DOHH2 (cell line): ENCODE data around the gene SF3A2.
A peak's percentile ranks its signal among the peaks of the same experiment; 100 is the strongest.

Source experiments
- H3F3A ChIP-seq: fragments of 200-600 bp; sonication (generic), shearing (Covaris generic); 2 replicates; pipeline ENCODE4 v1.6.0; 2016; ENCODE audit warnings: antibody characterized with exemption, mild to moderate bottlenecking; ENCODE audit not compliant: control insufficient read depth, insufficient read depth
- H3K27ac ChIP-seq: fragments of 200-600 bp; sonication (generic); 2 replicates; pipeline ENCODE4 v1.5.1; 2014; ENCODE audit warnings: low read depth, mild to moderate bottlenecking, low read length, moderate library complexity
- H3K27me3 ChIP-seq: fragments of 200-600 bp; sonication (generic); 2 replicates; pipeline ENCODE4 v1.6.1; 2014; ENCODE audit warnings: mild to moderate bottlenecking, low read length, mixed read lengths; ENCODE audit not compliant: control insufficient read depth
- H3K36me3 ChIP-seq: fragments of 200-600 bp; sonication (generic); 2 replicates; pipeline ENCODE4 v1.6.1; 2014; ENCODE audit warnings: mild to moderate bottlenecking, low read length, moderate library complexity, mixed read lengths; ENCODE audit not compliant: control insufficient read depth
- H3K4me1 ChIP-seq: fragments of 200-600 bp; sonication (generic); 2 replicates; pipeline ENCODE4 v1.6.1; 2014; ENCODE audit warnings: mild to moderate bottlenecking, low read length, mixed read lengths; ENCODE audit not compliant: control insufficient read depth
- H3K4me2 ChIP-seq: fragments of 200-600 bp; sonication (generic); 2 replicates; pipeline ENCODE4 v1.6.0; 2014; ENCODE audit warnings: mild to moderate bottlenecking, low read length, moderate library complexity
- H3K4me3 ChIP-seq: fragments of 200-600 bp; sonication (generic); 2 replicates; pipeline ENCODE4 v1.5.1; 2014; ENCODE audit warnings: mild to moderate bottlenecking, low read length, mixed read lengths
- H3K79me2 ChIP-seq: fragments of 200-600 bp; sonication (generic); 2 replicates; pipeline ENCODE4 v1.6.1; 2014; ENCODE audit warnings: mild to moderate bottlenecking, low read length, mixed read lengths; ENCODE audit not compliant: control insufficient read depth
- H3K9me2 ChIP-seq: fragments of 200-600 bp; sonication (generic); replicated peaks from 2 replicates; pipeline ENCODE4 v1.6.1; 2014; ENCODE audit warnings: mild to moderate bottlenecking, low read length, mixed read lengths; ENCODE audit not compliant: control insufficient read depth
- H3K9me3 ChIP-seq: fragments of 200-600 bp; sonication (generic); 2 replicates; pipeline ENCODE4 v1.6.1; 2014; ENCODE audit warnings: antibody characterized with exemption, low read length, mixed read lengths; ENCODE audit not compliant: control insufficient read depth, insufficient read depth
- H4K20me1 ChIP-seq: fragments of 200-600 bp; sonication (generic); 2 replicates; pipeline ENCODE4 v1.6.0; 2014; ENCODE audit warnings: low read depth, mild to moderate bottlenecking, antibody characterized with exemption, low read length, moderate library complexity; ENCODE audit not compliant: control insufficient read depth, insufficient read depth
- CTCF ChIP-seq: fragments of 200-600 bp; sonication (generic); IDR thresholded peaks from one replicate; pipeline ENCODE4 v1.5.1; 2014; ENCODE audit warnings: antibody characterized with exemption, mild to moderate bottlenecking, low read depth, low read length; ENCODE audit not compliant: poor library complexity, severe bottlenecking
- EZH2phosphoT487 ChIP-seq: fragments of 200-600 bp; sonication (generic); IDR thresholded peaks from 2 replicates; pipeline ENCODE4 v1.6.1; 2017; ENCODE audit warnings: borderline replicate concordance, mild to moderate bottlenecking, antibody characterized with exemption, low read length, moderate library complexity, mixed read lengths

SF3A2 gene

DNA sequence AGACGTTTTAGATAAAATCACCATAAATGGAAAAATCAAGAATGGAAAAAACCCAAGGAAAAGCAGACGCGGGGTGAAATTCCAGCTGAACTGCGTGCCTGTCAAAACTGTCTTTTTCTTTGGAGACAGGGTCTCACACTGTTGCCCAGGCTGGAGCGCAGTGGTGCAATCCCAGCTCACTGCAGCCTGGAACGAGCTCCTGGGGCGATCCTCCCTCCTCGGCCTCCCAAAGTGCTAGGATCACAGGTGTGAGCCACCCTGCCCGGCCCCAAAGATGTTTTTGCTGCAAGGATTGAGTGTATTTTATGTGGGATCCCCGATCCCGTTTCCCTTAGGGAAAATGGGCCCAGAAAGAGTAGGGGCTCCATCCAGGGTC lies 46.2 kb downstream of the SF3A2 start:
- TF ChIP-seq CTCF (no peak), EZH2phosphoT487 (no peak)
- no peaks in the 10 kb centered on the region for H3K9me2 ChIP-seq
- no peaks in the 10 kb centered on the region for H3K79me2 ChIP-seq
- no peaks in the 10 kb centered on the region for H4K20me1 ChIP-seq
- peak overlapping the region; percentile 50 for H3K4me2 ChIP-seq
- no peaks in the 10 kb centered on the region for H3K36me3 ChIP-seq
- H3F3A ChIP-seq, result peaks cover 8% of the 10 kb centered on the region; the same call in 1 of the 2 replicates
- no peak overlapping the region for H3K27ac ChIP-seq
- no peak overlapping the region for H3K4me3 ChIP-seq
- peaks cover 13% of the 10 kb centered on the region for H3K27me3 ChIP-seq
- no peaks in the 10 kb centered on the region for H3K9me3 ChIP-seq
- peaks cover 23% of the 10 kb centered on the region for H3K4me1 ChIP-seq

DNA sequence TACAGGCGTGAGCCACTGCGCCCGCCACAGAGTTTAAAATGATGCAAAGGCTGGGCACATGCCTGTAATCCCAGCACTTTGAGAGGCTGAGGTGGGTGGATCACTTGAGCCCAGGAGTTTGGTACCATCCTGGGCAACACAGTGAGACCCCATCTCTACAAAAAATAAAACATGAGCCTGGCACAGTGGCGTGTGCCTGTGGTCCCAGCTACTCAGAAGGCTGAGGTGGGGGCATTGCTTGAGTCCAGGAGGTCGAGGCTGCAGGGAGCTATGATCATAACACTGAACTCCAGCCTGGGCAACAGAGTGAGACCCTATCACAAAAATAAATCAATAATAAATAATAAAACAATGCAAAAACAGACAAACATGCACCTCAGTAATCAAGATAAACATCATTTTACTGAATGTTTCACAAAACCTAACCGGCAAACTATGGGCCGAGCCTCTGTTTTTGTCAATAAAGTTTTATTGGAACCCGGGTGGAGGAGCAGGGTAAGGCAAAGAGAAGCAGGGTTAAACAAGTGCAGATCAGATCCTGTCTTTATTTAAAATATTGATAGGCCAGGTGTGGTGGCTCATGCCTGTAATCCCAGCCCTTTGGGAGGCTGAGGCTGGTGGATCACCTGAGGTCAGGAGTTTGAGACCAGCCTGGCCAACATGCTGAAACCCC lies 47.3 kb downstream of the SF3A2 start:
- H3K4me3 ChIP-seq, result no peak overlapping the region
- H3K4me2 ChIP-seq, result no peak overlapping the region
- H4K20me1 ChIP-seq, result no peaks in the 10 kb centered on the region
- TF ChIP-seq CTCF, result no peak
- TF ChIP-seq EZH2phosphoT487, result no peak
- H3F3A ChIP-seq, result peaks cover 8% of the 10 kb centered on the region; the same call in 1 of the 2 replicates
- no peaks in the 10 kb centered on the region for H3K9me3 ChIP-seq
- H3K27me3 ChIP-seq, result peaks cover 13% of the 10 kb centered on the region
- no peak overlapping the region for H3K27ac ChIP-seq
- H3K36me3 ChIP-seq, result no peaks in the 10 kb centered on the region
- no peaks in the 10 kb centered on the region for H3K9me2 ChIP-seq
- peaks cover 5% of the 10 kb centered on the region for H3K79me2 ChIP-seq
- peaks cover 34% of the 10 kb centered on the region for H3K4me1 ChIP-seq

DNA sequence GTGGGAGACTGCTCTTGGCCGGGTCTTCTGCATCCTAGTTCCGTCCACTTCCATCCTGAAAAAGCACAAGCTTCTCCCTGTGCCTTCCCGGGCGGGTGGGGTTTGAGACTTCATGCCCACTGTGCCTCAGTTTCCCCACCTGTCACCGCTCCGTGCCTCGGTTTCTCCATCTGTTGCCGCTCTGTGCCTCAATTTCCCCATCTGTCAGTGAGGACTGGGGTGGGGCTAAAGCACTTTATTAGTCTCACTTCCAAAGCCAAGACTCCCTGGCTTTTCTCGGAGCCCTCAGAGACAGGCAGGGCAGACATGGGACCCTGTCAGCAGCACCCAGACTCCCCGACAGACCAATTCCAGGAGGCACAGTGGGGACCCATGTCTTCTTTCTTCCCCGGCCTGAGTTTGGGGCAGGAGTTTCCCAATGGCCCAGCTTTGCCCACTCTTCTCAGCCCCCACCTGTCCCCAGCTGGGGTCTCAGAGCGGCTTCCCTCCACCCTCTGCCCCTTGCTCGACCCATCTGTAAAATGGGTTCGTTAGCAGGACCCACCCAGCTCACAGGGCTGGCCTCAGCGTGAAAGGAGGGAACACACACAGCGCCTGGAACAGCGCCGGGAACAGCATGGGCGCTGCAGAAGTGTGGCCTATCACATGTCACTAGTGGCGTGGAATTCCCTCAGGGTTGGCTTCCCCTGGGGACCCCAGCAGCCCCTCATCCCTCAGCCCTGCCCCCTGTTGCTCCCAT lies 49.9 kb downstream of the SF3A2 start:
- H3K27me3 ChIP-seq, result peaks cover 13% of the 10 kb centered on the region
- H3K4me3 ChIP-seq, result no peak overlapping the region
- peaks cover 49% of the 10 kb centered on the region for H3K4me1 ChIP-seq
- H3K36me3 ChIP-seq, result peaks cover 8% of the 10 kb centered on the region
- no peak overlapping the region for H3K27ac ChIP-seq
- no peaks in the 10 kb centered on the region for H3K9me2 ChIP-seq
- no peak overlapping the region for H3K4me2 ChIP-seq
- peaks cover 22% of the 10 kb centered on the region for H3K79me2 ChIP-seq
- H3F3A ChIP-seq, result peaks cover 10% of the 10 kb centered on the region
- H3K9me3 ChIP-seq, result no peaks in the 10 kb centered on the region
- no peak for TF ChIP-seq CTCF
- TF ChIP-seq EZH2phosphoT487, result no peak
- no peaks in the 10 kb centered on the region for H4K20me1 ChIP-seq
